Measurements from ENCODE around the gene LRMDA. TPM values are rescaled to one million over a fixed set of nuclear protein-coding genes. Genes with fewer than 3 reads are reported as not detected.

The LRMDA gene
- polyA plus RNA-seq, 3 donors, result 39.8 to 59.6 (median 56.4) TPM

- no peak overlapping the region for H3K4me2 ChIP-seq (replicated peaks; ENCODE audit: extremely low read depth, low read length, poor library complexity, severe bottlenecking)
- TF ChIP-seq CTCF (IDR thresholded peaks at IDR 0.05), result no peak
- H3K4me1 Mint-ChIP-seq, result no peaks in the 10 kb centered on the region
- no CpG with 5 or more reads among the region's 1 CpG for WGBS (ENCODE audit: insufficient coverage)
- no peak overlapping the region for H3K4me3 ChIP-seq (replicated peaks in 1 of 3; ENCODE audit: low read depth in 2 of 3, low read length in 3 of 3)
- H3K27me3 ChIP-seq (ENCODE audit: control insufficient read depth in 2 of 2, insufficient read depth in 2 of 2, low read length in 2 of 2), result no peaks in the 10 kb centered on the region
- no peaks in the 10 kb centered on the region for H3K79me2 ChIP-seq (ENCODE audit: insufficient read depth, low read length)
- no peak overlapping the region for H3K27ac ChIP-seq (ENCODE audit: low read depth in 1 of 2, low read length in 2 of 2)
- H2AFZ ChIP-seq (ENCODE audit: insufficient read depth, low read depth, low read length, poor library complexity, severe bottlenecking), result no peak overlapping the region
- H3K9me3 Mint-ChIP-seq, result peaks cover 13 to 26% (median 16%) of the 10 kb centered on the region in 7 donors
- peaks cover 0 to 6% of the 10 kb centered on the region in 2 donors for H3K9me3 ChIP-seq (replicated peaks in 1 of 2; ENCODE audit: control insufficient read depth in 1 of 2, insufficient read depth in 1 of 2, low read length in 2 of 2)
- H3K27me3 Mint-ChIP-seq (ENCODE audit: low read depth in 3 of 3), result no peaks in the 10 kb centered on the region
- H4K20me1 ChIP-seq (ENCODE audit: insufficient read depth, low read length), result no peaks in the 10 kb centered on the region
- intact Hi-C loops (cut with micrococcal nuclease), result no loop called here
- no peaks in the 10 kb centered on the region for H3K4me1 ChIP-seq (ENCODE audit: control insufficient read depth in 1 of 2, insufficient read depth in 2 of 2, low read length in 2 of 2)
- peaks cover 0 to 3% of the 10 kb centered on the region in 2 donors for H3K36me3 Mint-ChIP-seq
- no peak overlapping the region for H3K9ac ChIP-seq (ENCODE audit: insufficient read depth, low read length, poor library complexity, severe bottlenecking)
- no peak overlapping the region for H3K4me3 Mint-ChIP-seq
- DNase-seq, result no peak
- no peak overlapping the region for H3K27ac Mint-ChIP-seq
- H3K36me3 ChIP-seq (replicated peaks in 1 of 2; ENCODE audit: control insufficient read depth in 1 of 2, insufficient read depth in 2 of 2, low read length in 2 of 2), result no peaks in the 10 kb centered on the region
Observed at GRCh38 chr10:76504823-76505222, 1073.4 kb downstream of the LRMDA start.

- Mint-ChIP-seq H3K9me3 (peaks cover 6 to 14% (median 7%) of the 10 kb centered on the region in 7 donors), H3K4me3 (no peak overlapping the region), H3K27me3 (ENCODE audit: low read depth in 3 of 3) (no peaks in the 10 kb centered on the region), H3K36me3 (peaks cover 0 to 7% of the 10 kb centered on the region in 2 donors), H3K4me1 (no peaks in the 10 kb centered on the region), H3K27ac (no peak overlapping the region)
- H3K4me2 ChIP-seq (replicated peaks; ENCODE audit: extremely low read depth, low read length, poor library complexity, severe bottlenecking), result no peak overlapping the region
- intact Hi-C loops (cut with micrococcal nuclease), result no loop called here
- H3K36me3 ChIP-seq (replicated peaks in 1 of 2; ENCODE audit: control insufficient read depth in 1 of 2, insufficient read depth in 2 of 2, low read length in 2 of 2), result no peaks in the 10 kb centered on the region
- H2AFZ ChIP-seq (ENCODE audit: insufficient read depth, low read depth, low read length, poor library complexity, severe bottlenecking), result no peak overlapping the region
- H3K9me3 ChIP-seq (replicated peaks in 1 of 2; ENCODE audit: control insufficient read depth in 1 of 2, insufficient read depth in 1 of 2, low read length in 2 of 2), result peaks cover 0 to 6% of the 10 kb centered on the region in 2 donors
- TF ChIP-seq CTCF (IDR thresholded peaks at IDR 0.05), result no peak
- H4K20me1 ChIP-seq (ENCODE audit: insufficient read depth, low read length), result no peaks in the 10 kb centered on the region
- H3K9ac ChIP-seq (ENCODE audit: insufficient read depth, low read length, poor library complexity, severe bottlenecking), result no peak overlapping the region
- no peaks in the 10 kb centered on the region for H3K4me1 ChIP-seq (ENCODE audit: control insufficient read depth in 1 of 2, insufficient read depth in 2 of 2, low read length in 2 of 2)
- no peak overlapping the region for H3K27ac ChIP-seq (ENCODE audit: low read depth in 1 of 2, low read length in 2 of 2)
- H3K4me3 ChIP-seq (replicated peaks in 1 of 3; ENCODE audit: low read depth in 2 of 3, low read length in 3 of 3), result no peak overlapping the region
- H3K79me2 ChIP-seq (ENCODE audit: insufficient read depth, low read length), result no peaks in the 10 kb centered on the region
- WGBS (ENCODE audit: insufficient coverage), result 90% methylated on average over 3 of the region's 3 CpGs
- no peak for DNase-seq
- no peaks in the 10 kb centered on the region for H3K27me3 ChIP-seq (ENCODE audit: control insufficient read depth in 2 of 2, insufficient read depth in 2 of 2, low read length in 2 of 2)
Observed at GRCh38 chr10:76509446-76509845, 1078.0 kb downstream of the LRMDA start.

Measured in CD14-positive monocyte (primary cell).